Measurements from ENCODE around the gene RSU1.

Gene RSU1

DNA sequence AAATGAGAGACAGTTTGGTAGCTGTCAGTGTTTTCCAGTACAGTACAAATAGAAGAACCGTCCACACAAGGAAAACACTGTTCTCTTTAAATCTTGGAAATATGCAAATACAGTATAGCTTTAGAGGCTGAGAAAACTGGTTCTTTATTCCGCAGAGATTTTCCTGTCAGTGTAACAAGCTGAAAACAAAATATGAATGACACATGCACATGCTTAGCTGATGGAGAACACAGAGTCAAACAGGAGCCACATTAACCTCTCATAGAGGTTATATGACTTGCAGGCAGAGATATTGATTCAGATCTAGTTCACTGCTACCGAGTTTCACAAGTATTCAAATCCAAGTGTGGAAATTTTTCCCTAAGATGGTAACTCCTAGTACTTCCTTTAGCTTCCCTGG, 160.3 kb downstream of the RSU1 start:
- no peak for TF ChIP-seq PAX5 (IDR thresholded peaks at IDR 0.05; ENCODE audit: insufficient read depth, low read length, severe bottlenecking)
- TF ChIP-seq POLR2A (IDR thresholded peaks at IDR 0.05; ENCODE audit: low read depth, low read length), result no peak
- no peak for TF ChIP-seq SPI1 (IDR thresholded peaks at IDR 0.05; ENCODE audit: low read depth, low read length)
- no peak for TF ChIP-seq POLR2AphosphoS5 (IDR thresholded peaks at IDR 0.05; ENCODE audit: low read depth, low read length)
- TF ChIP-seq TAF1 (IDR thresholded peaks at IDR 0.05; ENCODE audit: low read depth, low read length), result no peak
- TF ChIP-seq POU2F2 (IDR thresholded peaks at IDR 0.05; ENCODE audit: low read depth, low read length), result no peak
- DNase-seq (ENCODE audit: insufficient read length, low spot score) (no peak), FAIRE-seq (peak; percentile 23)

DNA sequence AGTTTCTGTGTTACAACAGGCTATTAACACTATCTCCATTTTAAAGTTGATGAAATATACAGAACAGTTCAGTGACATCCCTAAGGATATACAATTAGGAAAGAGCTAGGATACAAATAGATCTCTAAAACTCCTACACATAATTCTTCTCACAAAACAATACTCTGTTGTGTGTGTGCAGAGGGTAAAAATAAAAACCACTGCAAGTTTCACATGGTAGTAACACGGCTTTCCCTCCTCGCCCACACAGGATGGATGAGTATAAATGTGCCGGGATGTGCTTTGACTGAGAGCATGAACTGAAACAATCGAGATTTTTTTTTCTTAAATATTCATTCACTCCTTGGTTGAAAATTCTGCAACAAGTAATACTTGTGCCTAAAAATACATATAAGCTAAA, 164.0 kb downstream of the RSU1 start:
- no peak for DNase-seq (ENCODE audit: insufficient read length, low spot score)
- FAIRE-seq, result no peak
- TF ChIP-seq POLR2AphosphoS5 (IDR thresholded peaks at IDR 0.05; ENCODE audit: low read depth, low read length) (no peak), SPI1 (IDR thresholded peaks at IDR 0.05; ENCODE audit: low read depth, low read length) (no peak), PAX5 (IDR thresholded peaks at IDR 0.05; ENCODE audit: insufficient read depth, low read length, severe bottlenecking) (no peak), TAF1 (IDR thresholded peaks at IDR 0.05; ENCODE audit: low read depth, low read length) (no peak), POLR2A (IDR thresholded peaks at IDR 0.05; ENCODE audit: low read depth, low read length) (no peak), POU2F2 (IDR thresholded peaks at IDR 0.05; ENCODE audit: low read depth, low read length) (no peak)

DNA sequence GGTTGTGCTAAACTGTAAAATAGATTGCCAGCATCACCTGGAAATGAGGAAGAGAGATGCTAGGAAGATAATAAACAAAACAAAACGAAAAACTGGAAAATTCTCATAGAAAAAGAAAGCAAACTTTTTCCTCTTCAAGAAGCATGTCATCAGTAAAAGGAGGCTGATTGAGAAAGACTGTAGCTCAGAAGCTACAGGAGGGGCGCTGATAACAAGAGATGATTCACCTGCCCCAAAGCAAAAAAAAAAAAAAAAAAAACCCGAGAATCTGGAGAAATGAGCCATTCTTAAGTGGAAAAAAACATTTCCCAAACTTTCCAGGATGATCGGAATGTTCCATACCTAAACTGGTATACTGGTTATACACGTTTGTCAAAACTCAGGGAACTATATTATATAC, 165.1 kb downstream of the RSU1 start:
- TF ChIP-seq PAX5 (IDR thresholded peaks at IDR 0.05; ENCODE audit: insufficient read depth, low read length, severe bottlenecking), result no peak
- TF ChIP-seq POU2F2 (IDR thresholded peaks at IDR 0.05; ENCODE audit: low read depth, low read length), result no peak
- TF ChIP-seq SPI1 (IDR thresholded peaks at IDR 0.05; ENCODE audit: low read depth, low read length), result no peak
- TF ChIP-seq POLR2AphosphoS5 (IDR thresholded peaks at IDR 0.05; ENCODE audit: low read depth, low read length), result no peak
- TF ChIP-seq TAF1 (IDR thresholded peaks at IDR 0.05; ENCODE audit: low read depth, low read length), result no peak
- TF ChIP-seq POLR2A (IDR thresholded peaks at IDR 0.05; ENCODE audit: low read depth, low read length), result no peak
- DNase-seq (ENCODE audit: insufficient read length, low spot score) (no peak), FAIRE-seq (no peak)

- FAIRE-seq, result no peak
- DNase-seq (ENCODE audit: insufficient read length, low spot score), result no peak
- no peak for TF ChIP-seq PAX5 (IDR thresholded peaks at IDR 0.05; ENCODE audit: insufficient read depth, low read length, severe bottlenecking)
- no peak for TF ChIP-seq POLR2A (IDR thresholded peaks at IDR 0.05; ENCODE audit: low read depth, low read length)
- no peak for TF ChIP-seq POLR2AphosphoS5 (IDR thresholded peaks at IDR 0.05; ENCODE audit: low read depth, low read length)
- TF ChIP-seq POU2F2 (IDR thresholded peaks at IDR 0.05; ENCODE audit: low read depth, low read length), result no peak
- no peak for TF ChIP-seq SPI1 (IDR thresholded peaks at IDR 0.05; ENCODE audit: low read depth, low read length)
- no peak for TF ChIP-seq TAF1 (IDR thresholded peaks at IDR 0.05; ENCODE audit: low read depth, low read length)
Measured at GRCh38 chr10:16649757-16650156, 167.5 kb downstream of the RSU1 start.

GRCh38 chr10:16648366-16648765, 168.9 kb downstream of the RSU1 start:
- no peak for TF ChIP-seq POLR2A (IDR thresholded peaks at IDR 0.05; ENCODE audit: low read depth, low read length)
- TF ChIP-seq POU2F2 (IDR thresholded peaks at IDR 0.05; ENCODE audit: low read depth, low read length), result no peak
- TF ChIP-seq PAX5 (IDR thresholded peaks at IDR 0.05; ENCODE audit: insufficient read depth, low read length, severe bottlenecking), result no peak
- TF ChIP-seq POLR2AphosphoS5 (IDR thresholded peaks at IDR 0.05; ENCODE audit: low read depth, low read length), result no peak
- no peak for TF ChIP-seq TAF1 (IDR thresholded peaks at IDR 0.05; ENCODE audit: low read depth, low read length)
- TF ChIP-seq SPI1 (IDR thresholded peaks at IDR 0.05; ENCODE audit: low read depth, low read length), result no peak
- FAIRE-seq (no peak), DNase-seq (ENCODE audit: insufficient read length, low spot score) (no peak)

DNA sequence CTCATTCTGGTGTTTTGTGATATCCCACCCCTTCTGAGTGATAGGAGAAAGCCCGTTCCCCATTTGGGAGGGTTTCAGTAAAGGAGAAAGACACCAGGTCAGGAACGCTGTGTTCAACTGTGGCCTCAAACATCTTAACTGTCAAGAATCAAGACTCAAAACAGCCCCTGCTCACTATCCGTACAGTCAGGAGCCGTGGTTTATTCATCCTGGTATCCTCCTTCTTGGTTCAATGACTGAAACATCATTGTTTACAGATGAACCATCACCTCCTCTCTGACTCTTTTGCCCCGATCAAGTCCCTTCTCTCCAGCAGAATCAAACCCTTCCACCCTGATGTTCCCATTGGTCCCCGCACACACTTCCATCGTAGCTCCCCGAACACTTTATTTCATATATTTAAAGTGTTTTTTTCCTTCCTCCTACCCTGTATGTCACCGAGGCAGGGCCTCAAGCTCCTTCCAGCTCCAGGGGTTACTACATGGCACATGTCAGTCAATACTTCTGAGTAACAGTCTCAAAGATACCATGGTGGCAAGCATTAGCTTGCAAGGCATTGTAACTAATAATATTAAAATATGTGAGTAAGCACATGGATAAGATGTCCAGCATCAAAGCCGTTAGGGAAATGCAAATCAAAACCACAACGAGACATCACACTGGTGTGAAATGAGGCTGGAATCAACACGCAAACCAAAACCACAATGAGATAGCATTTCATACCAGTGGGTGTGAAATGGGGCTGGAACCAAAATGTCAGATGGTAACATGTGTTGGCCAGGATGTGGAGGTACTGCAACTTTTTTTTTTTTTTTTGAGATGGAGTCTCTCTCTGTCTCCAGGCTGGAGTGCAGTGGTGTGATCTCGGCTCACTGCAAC, 170.8 kb downstream of the RSU1 start:
- FAIRE-seq, result peak; percentile 52
- DNase-seq (ENCODE audit: insufficient read length, low spot score), result no peak

GRCh38 chr10:16644146-16644545, 173.1 kb downstream of the RSU1 start:
- no peak for FAIRE-seq
- TF ChIP-seq TAF1 (IDR thresholded peaks at IDR 0.05; ENCODE audit: low read depth, low read length), result no peak
- DNase-seq (ENCODE audit: insufficient read length, low spot score), result no peak

More for the DNA sequence above, 170.8 kb downstream of the RSU1 start:
- no peak for TF ChIP-seq POLR2AphosphoS5 (IDR thresholded peaks at IDR 0.05; ENCODE audit: low read depth, low read length)
- no peak for TF ChIP-seq PAX5 (IDR thresholded peaks at IDR 0.05; ENCODE audit: insufficient read depth, low read length, severe bottlenecking)
- no peak for TF ChIP-seq POLR2A (IDR thresholded peaks at IDR 0.05; ENCODE audit: low read depth, low read length)
- no peak for TF ChIP-seq TAF1 (IDR thresholded peaks at IDR 0.05; ENCODE audit: low read depth, low read length)
- TF ChIP-seq POU2F2 (IDR thresholded peaks at IDR 0.05; ENCODE audit: low read depth, low read length), result peak; percentile 83
- no peak for TF ChIP-seq SPI1 (IDR thresholded peaks at IDR 0.05; ENCODE audit: low read depth, low read length)

DNA sequence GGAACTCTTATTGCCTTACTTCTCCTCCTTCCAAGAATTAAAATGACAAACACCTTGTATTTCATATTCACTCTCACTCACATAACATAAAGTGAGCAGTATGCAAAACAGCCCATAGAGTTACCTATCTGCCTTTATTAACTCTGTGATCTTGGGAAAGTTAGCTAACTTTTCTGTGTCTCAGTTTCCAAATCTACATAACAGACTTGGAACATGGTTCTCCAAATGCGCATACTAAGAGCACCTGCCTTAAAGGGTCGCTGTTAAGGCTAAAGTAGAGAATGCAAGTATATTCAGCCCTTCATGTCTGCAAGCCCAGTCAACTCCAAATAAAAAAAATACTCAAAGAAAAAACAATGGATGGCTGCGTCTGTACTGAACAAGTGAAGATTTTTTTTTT, 173.7 kb downstream of the RSU1 start:
- TF ChIP-seq POU2F2 (IDR thresholded peaks at IDR 0.05; ENCODE audit: low read depth, low read length), result no peak
- TF ChIP-seq POLR2AphosphoS5 (IDR thresholded peaks at IDR 0.05; ENCODE audit: low read depth, low read length), result no peak
- TF ChIP-seq PAX5 (IDR thresholded peaks at IDR 0.05; ENCODE audit: insufficient read depth, low read length, severe bottlenecking), result no peak
- TF ChIP-seq TAF1 (IDR thresholded peaks at IDR 0.05; ENCODE audit: low read depth, low read length), result no peak
- no peak for TF ChIP-seq POLR2A (IDR thresholded peaks at IDR 0.05; ENCODE audit: low read depth, low read length)
- TF ChIP-seq SPI1 (IDR thresholded peaks at IDR 0.05; ENCODE audit: low read depth, low read length), result no peak
- FAIRE-seq, result no peak
- DNase-seq (ENCODE audit: insufficient read length, low spot score), result no peak

- DNase-seq (ENCODE audit: insufficient read length, low spot score) (no peak), FAIRE-seq (no peak)
- TF ChIP-seq TAF1 (IDR thresholded peaks at IDR 0.05; ENCODE audit: low read depth, low read length), result no peak
Measured at GRCh38 chr10:16640153-16640552, 177.1 kb downstream of the RSU1 start.

DNA sequence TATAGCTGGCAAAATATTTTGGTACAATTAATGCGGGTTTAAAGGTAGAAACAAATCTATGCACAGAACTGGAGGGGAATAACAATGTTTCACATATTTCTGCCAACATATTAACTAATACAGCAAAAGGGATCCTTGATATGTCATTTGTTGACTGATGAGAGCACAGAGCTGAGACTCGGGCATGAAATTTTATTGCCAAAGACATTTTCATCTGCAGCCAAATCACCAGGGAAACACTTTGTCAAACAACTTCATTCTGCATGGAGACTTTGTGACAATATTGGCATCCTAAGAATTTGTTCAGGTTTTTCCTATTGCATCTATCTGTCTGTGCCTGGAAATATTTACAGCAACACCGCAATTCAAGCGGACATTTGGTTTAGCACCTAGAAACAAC, 177.8 kb downstream of the RSU1 start:
- DNase-seq (ENCODE audit: insufficient read length, low spot score) (no peak), FAIRE-seq (no peak)
- TF ChIP-seq POU2F2 (IDR thresholded peaks at IDR 0.05; ENCODE audit: low read depth, low read length) (no peak), PAX5 (IDR thresholded peaks at IDR 0.05; ENCODE audit: insufficient read depth, low read length, severe bottlenecking) (no peak), TAF1 (IDR thresholded peaks at IDR 0.05; ENCODE audit: low read depth, low read length) (no peak), SPI1 (IDR thresholded peaks at IDR 0.05; ENCODE audit: low read depth, low read length) (no peak), POLR2A (IDR thresholded peaks at IDR 0.05; ENCODE audit: low read depth, low read length) (no peak), POLR2AphosphoS5 (IDR thresholded peaks at IDR 0.05; ENCODE audit: low read depth, low read length) (no peak)

Measured in GM12891 (cell line).